Uterus (tissue), 4 donors: Measurements from ENCODE around the gene TMEM181. TPM values are rescaled to one million over a fixed set of nuclear protein-coding genes. Genes with fewer than 3 reads are reported as not detected.

Experiments used
- DNase-seq, 2 donors: peaks; one replicate each; pipeline ENCODE4 v3.0.0-alpha.2; 2019 to 2020
- H3K27ac ChIP-seq, 2 donors: fragments of 200-600 bp; sonication (generic); 1 replicate in 1 of 2; 2 replicates in 1 of 2; pipeline ENCODE4 v1.5.1; 2016 to 2018
- H3K27me3 ChIP-seq, 2 donors: fragments of 200-600 bp; sonication (generic); one replicate each; pipeline ENCODE4 v1.5.1; 2018 to 2019; ENCODE audit warnings: control low read depth in 1 of 2
- H3K36me3 ChIP-seq, 2 donors: fragments of 200-600 bp; sonication (generic); one replicate each; pipeline ENCODE4 v1.5.1; 2019; ENCODE audit warnings: control low read depth in 1 of 2
- H3K4me1 ChIP-seq, 2 donors: fragments of 200-600 bp; sonication (generic); one replicate each; pipeline ENCODE4 v1.5.1; 2018 to 2019; ENCODE audit warnings: control low read depth in 1 of 2
- H3K4me3 ChIP-seq, 2 donors: fragments of 200-600 bp; sonication (generic); 1 replicate in 1 of 2; 2 replicates in 1 of 2; pipeline ENCODE4 v1.5.1; 2018 to 2019; ENCODE audit warnings: mild to moderate bottlenecking in 1 of 2
- H3K9me3 ChIP-seq, 2 donors: fragments of 200-600 bp; sonication (generic); one replicate each; pipeline ENCODE4 v1.5.1; 2019; ENCODE audit warnings: control low read depth in 1 of 2
- POLR2A ChIP-seq, 2 donors: fragments of 450-650 bp; IDR thresholded peaks; one replicate each; pipeline ENCODE4 v1.6.1; 2016; ENCODE audit warnings: antibody characterized with exemption in 2 of 2, mild to moderate bottlenecking in 1 of 2, moderate library complexity in 1 of 2
- intact Hi-C: fragments of 100-400 bp; cut with DNase I; formaldehyde crosslinking; loops from one replicate; pipeline ENCODE4 v1.15.1; 2023; ENCODE audit warnings: low total_unique reads
- total RNA-seq, 4 donors: library from RNA; depleted of rRNA in 3 of 4; stranded (reverse); fragments of >200 nt in 3 of 4; gene quantifications; one replicate each; pipeline versions ENCODE4 v1.1.0 to v1.2.4, GENCODE V29; 2014 to 2023
- TF ChIP-seq, protein P1 (sequence below), 4 experiments: fragments of 200-600 bp in 2 of 4; fragments of 450-650 bp in 2 of 4; sonication (generic) in 2 of 4; IDR thresholded peaks; one replicate each; pipeline ENCODE4 v1.5.1; 2016 to 2019; ENCODE audit warnings: antibody characterized with exemption in 4 of 4, mild to moderate bottlenecking in 2 of 4, moderate library complexity in 1 of 4
- donor health status: DM: yes; HTN: yes; CAD: no.

TMEM181 gene
- total RNA-seq, 4 donors from 2014 or later: 17.6 to 36.6 (median 28.8) TPM

DNA sequence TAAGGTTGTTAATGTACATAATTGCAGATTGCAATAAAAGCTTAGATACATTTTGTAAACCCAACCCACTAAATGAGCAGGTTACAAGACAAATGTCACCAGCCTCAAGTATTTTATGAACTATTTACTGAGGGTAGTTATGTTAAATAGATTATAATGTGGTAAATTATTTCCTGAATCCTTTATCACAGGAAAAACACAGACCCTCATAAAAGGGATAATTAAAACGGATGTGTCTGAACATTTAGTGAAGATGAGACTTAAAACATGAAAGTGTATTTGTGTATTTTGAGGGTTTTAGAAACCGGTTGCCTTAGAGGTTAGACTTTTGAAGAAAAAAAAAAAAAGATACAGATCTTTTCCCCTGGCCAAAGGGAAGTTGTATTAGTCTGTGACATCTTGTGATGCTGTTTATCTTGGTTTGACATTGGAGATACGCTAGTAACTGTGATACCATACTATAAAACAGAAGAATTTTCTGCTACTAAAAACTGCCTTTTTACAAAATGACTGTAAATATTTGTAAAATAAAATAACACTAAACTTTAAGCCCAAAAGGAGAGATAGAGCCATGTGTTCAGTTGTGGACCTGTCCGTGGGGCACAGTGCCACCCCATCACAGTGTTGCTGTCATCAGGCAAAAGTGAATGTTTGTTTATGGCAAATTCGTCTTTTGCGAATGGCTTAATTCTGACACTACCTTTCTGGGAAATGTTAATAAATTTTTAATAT is 75.0 kb downstream of the TMEM181 start:
- TF ChIP-seq, protein P1, sequence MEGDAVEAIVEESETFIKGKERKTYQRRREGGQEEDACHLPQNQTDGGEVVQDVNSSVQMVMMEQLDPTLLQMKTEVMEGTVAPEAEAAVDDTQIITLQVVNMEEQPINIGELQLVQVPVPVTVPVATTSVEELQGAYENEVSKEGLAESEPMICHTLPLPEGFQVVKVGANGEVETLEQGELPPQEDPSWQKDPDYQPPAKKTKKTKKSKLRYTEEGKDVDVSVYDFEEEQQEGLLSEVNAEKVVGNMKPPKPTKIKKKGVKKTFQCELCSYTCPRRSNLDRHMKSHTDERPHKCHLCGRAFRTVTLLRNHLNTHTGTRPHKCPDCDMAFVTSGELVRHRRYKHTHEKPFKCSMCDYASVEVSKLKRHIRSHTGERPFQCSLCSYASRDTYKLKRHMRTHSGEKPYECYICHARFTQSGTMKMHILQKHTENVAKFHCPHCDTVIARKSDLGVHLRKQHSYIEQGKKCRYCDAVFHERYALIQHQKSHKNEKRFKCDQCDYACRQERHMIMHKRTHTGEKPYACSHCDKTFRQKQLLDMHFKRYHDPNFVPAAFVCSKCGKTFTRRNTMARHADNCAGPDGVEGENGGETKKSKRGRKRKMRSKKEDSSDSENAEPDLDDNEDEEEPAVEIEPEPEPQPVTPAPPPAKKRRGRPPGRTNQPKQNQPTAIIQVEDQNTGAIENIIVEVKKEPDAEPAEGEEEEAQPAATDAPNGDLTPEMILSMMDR (IDR thresholded peaks at IDR 0.05): no peak
- no peak for TF ChIP-seq POLR2A (IDR thresholded peaks at IDR 0.05)
- DNase-seq: no peak
- intact Hi-C loops: no loop called here

DNA sequence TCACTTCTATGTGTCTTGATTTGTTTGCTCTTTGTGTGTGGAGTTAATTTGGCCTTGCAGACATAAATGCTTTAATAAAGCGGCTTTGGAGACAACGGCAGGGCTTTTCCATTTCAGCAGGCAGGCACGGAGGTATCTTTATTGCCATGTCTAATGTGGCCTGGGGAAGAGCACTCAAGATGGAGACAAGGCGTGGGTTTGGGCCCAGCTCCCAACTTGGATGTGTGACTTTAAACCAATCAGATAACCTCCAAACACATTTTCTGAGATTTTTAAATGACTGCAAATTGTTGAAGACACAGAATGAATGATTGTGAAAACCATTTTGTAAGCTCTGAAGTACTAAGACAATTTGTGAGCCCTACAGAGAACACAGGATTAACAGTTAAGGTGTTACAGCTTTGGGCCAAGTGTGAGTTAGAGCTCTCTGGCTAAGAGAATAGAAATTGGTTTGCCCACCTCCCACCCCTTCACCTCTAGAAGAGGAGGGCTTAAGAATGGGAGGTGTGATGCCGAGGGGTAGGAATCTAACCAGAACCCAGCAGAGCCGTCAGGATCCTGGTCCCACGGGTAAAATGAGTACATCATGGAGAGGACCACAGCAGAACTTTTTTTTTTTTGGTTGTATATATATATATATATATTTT is 75.7 kb downstream of the TMEM181 start:
- H3K27ac ChIP-seq: peak overlapping the region in 1 of 2 donors; percentile 17
- no peak for DNase-seq
- H3K36me3 ChIP-seq: no peaks in the 10 kb centered on the region
- intact Hi-C loops: no loop called here
- TF ChIP-seq, protein P1 (IDR thresholded peaks at IDR 0.05): no peak
- no peak for TF ChIP-seq POLR2A (IDR thresholded peaks at IDR 0.05)
- H3K27me3 ChIP-seq: no peaks in the 10 kb centered on the region
- no peak overlapping the region for H3K4me3 ChIP-seq
- H3K9me3 ChIP-seq: no peaks in the 10 kb centered on the region
- peaks cover 0 to 4% of the 10 kb centered on the region in 2 donors for H3K4me1 ChIP-seq

More for the DNA sequence above, 75.0 kb downstream of the TMEM181 start:
- peaks cover 0 to 4% of the 10 kb centered on the region in 2 donors for H3K4me1 ChIP-seq
- H3K36me3 ChIP-seq: no peaks in the 10 kb centered on the region
- H3K4me3 ChIP-seq: no peak overlapping the region
- no peaks in the 10 kb centered on the region for H3K9me3 ChIP-seq
- H3K27me3 ChIP-seq: no peaks in the 10 kb centered on the region
- peak overlapping the region in 1 of 2 donors; percentile 17 for H3K27ac ChIP-seq

DNA sequence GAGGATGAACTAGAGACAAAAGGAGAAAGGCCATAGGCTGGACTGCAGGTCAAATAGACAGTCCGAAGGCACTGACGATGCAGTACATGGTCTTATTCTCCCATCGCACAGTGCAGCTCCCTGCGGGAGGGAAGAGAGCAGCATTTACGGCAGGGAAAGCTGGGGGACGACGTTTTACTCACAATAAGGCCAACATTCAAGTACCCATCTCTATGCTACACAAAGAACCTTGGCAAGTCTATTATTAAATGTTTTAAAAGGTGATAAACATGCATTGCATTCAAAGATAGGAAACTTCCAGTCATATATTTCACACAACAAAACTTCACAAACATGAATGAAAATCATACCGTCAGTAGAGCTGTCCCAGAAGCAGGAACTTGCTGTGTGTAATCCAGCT is 76.9 kb downstream of the TMEM181 start:
- H3K4me1 ChIP-seq: peaks cover 0 to 5% of the 10 kb centered on the region in 2 donors
- no peaks in the 10 kb centered on the region for H3K36me3 ChIP-seq
- no peaks in the 10 kb centered on the region for H3K9me3 ChIP-seq
- intact Hi-C loops: no loop called here
- no peak for TF ChIP-seq POLR2A (IDR thresholded peaks at IDR 0.05)
- TF ChIP-seq, protein P1 (IDR thresholded peaks at IDR 0.05): no peak
- H3K27ac ChIP-seq: no peak overlapping the region
- DNase-seq: no peak
- no peaks in the 10 kb centered on the region for H3K27me3 ChIP-seq
- no peak overlapping the region for H3K4me3 ChIP-seq

DNA sequence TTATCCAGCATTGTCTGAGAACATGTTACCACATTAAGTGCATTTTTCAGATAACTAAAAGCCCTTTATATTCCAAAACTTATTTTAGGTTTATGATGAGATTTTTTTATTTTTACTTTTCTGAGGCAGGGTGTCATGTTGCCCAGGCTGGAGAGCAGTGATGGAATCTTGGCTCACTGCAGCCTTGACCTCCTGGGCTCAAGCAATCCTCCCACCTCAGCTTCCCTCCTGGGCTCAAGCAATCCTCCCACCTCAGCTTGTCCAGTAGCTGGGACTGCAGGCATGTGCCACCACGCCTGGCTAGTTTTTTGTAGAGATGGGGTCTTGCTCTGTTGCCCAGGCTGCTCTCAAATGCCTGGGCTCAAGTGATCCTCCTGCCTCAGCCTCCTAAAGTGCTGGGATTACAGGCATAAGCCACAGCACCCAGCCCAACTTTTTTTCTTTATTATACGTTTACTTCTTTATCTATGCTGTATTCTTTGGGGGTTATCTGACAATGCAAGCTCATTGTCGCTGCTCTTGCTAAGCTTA is 78.5 kb downstream of the TMEM181 start:
- no peak for DNase-seq
- no peaks in the 10 kb centered on the region for H3K36me3 ChIP-seq
- no peak overlapping the region for H3K4me3 ChIP-seq
- H3K4me1 ChIP-seq: peaks cover 0 to 6% of the 10 kb centered on the region in 2 donors
- H3K27me3 ChIP-seq: no peaks in the 10 kb centered on the region
- no peaks in the 10 kb centered on the region for H3K9me3 ChIP-seq
- TF ChIP-seq POLR2A (IDR thresholded peaks at IDR 0.05): no peak
- TF ChIP-seq, protein P1 (IDR thresholded peaks at IDR 0.05): no peak
- intact Hi-C loops: no loop called here
- H3K27ac ChIP-seq: peak overlapping the region in 1 of 2 donors; percentile 8

DNA sequence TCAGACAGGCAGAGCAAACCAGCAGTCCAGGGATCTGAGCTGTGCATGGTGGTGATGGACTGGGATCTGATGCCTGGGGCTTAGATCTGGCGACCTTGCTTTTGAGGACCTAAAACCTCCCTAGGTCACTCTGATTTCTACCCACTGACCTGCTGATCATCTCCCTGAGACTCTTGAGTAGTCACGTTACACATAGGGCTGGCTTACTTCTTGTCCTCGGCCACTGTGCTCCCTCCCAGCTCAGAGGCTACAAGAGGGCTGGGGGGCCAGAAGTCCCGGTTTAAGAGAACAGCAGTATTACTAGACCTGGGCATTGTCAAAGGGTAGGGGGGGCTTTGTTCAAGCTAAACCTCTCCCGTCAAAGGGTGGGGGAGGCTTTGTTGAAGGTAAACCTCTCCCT is 79.2 kb downstream of the TMEM181 start:
- no peaks in the 10 kb centered on the region for H3K36me3 ChIP-seq
- H3K4me1 ChIP-seq: peaks cover 0 to 6% of the 10 kb centered on the region in 2 donors
- DNase-seq: no peak
- intact Hi-C loops: no loop called here
- no peaks in the 10 kb centered on the region for H3K9me3 ChIP-seq
- TF ChIP-seq POLR2A (IDR thresholded peaks at IDR 0.05): no peak
- TF ChIP-seq, protein P1 (IDR thresholded peaks at IDR 0.05): no peak
- no peak overlapping the region for H3K4me3 ChIP-seq
- H3K27ac ChIP-seq: peak overlapping the region in 1 of 2 donors; percentile 8
- no peaks in the 10 kb centered on the region for H3K27me3 ChIP-seq
